GM18499 (cell line): ENCODE measurements around the gene DLG2.

Experiments
- ATAC-seq: cut with Tn5 transposase; IDR thresholded peaks from one replicate; pipeline ENCODE4 v1.9.1; 2021; ENCODE audit warnings: moderate number of reproducible peaks; ENCODE audit not compliant: insufficient read depth, unreplicated experiment

Gene DLG2

GRCh38 chr11:84465040-84465439, 1162.1 kb downstream of the DLG2 start:
- ATAC-seq = no peak

- no peak for ATAC-seq
Observed at GRCh38 chr11:84455691-84456090, 1171.5 kb downstream of the DLG2 start.

- ATAC-seq = no peak
Observed at GRCh38 chr11:84452211-84452610, 1174.9 kb downstream of the DLG2 start.

- ATAC-seq = no peak
Observed at GRCh38 chr11:84438565-84438964, 1188.6 kb downstream of the DLG2 start.

GRCh38 chr11:84437071-84437980, 1189.8 kb downstream of the DLG2 start:
- ATAC-seq = peak; percentile 77

GRCh38 chr11:84430661-84431060, 1196.5 kb downstream of the DLG2 start:
- no peak for ATAC-seq

GRCh38 chr11:84425673-84426072, 1201.5 kb downstream of the DLG2 start:
- no peak for ATAC-seq

GRCh38 chr11:84420271-84420670, 1206.9 kb downstream of the DLG2 start:
- ATAC-seq = no peak

- no peak for ATAC-seq
Observed at GRCh38 chr11:84419616-84420015, 1207.5 kb downstream of the DLG2 start.

- ATAC-seq = no peak
Observed at GRCh38 chr11:84414920-84415319, 1212.2 kb downstream of the DLG2 start.

GRCh38 chr11:84413549-84413948, 1213.6 kb downstream of the DLG2 start:
- ATAC-seq = no peak

- no peak for ATAC-seq
Observed at GRCh38 chr11:84412862-84413261, 1214.3 kb downstream of the DLG2 start.

GRCh38 chr11:84408946-84409411, 1218.2 kb downstream of the DLG2 start:
- ATAC-seq = no peak

GRCh38 chr11:84407091-84407490, 1220.1 kb downstream of the DLG2 start:
- ATAC-seq = no peak

GRCh38 chr11:84398017-84398626, 1229.0 kb downstream of the DLG2 start:
- no peak for ATAC-seq

GRCh38 chr11:84396521-84396920, 1230.6 kb downstream of the DLG2 start:
- ATAC-seq = no peak

- no peak for ATAC-seq
Observed at GRCh38 chr11:84390441-84391078, 1236.6 kb downstream of the DLG2 start.

GRCh38 chr11:84389696-84390095, 1237.4 kb downstream of the DLG2 start:
- no peak for ATAC-seq

- no peak for ATAC-seq
Observed at GRCh38 chr11:84384731-84385130, 1242.4 kb downstream of the DLG2 start.

GRCh38 chr11:84383576-84383975, 1243.6 kb downstream of the DLG2 start:
- ATAC-seq = no peak

GRCh38 chr11:84381666-84382065, 1245.5 kb downstream of the DLG2 start:
- ATAC-seq = no peak
